ENCODE measurements around the gene MTX2. TPM values are rescaled to one million over a fixed set of nuclear protein-coding genes. Genes with fewer than 3 reads are reported as not detected.

MTX2 gene
- total RNA-seq, 1 experiment from 2014 or later, result 33.7 TPM

DNA sequence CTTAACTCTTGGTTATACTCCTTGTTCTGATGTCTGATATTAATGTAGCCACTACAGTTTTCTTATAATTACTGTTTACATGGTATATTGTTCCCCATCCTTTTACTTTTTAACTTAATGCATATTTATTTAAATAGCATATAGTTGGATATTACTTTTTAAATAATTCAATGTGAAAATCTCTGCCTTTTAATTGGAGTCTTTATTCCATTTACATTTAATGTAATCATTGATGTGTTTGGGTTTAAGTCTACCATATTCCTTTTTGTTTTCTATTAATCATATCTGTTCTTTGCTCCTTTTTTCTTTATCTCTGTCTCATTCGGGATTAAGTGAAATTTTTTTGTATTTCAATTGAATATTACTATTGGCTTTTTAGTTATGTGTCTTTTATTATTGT lies 109.1 kb downstream of the MTX2 start:
- Histone ChIP-seq H3K4me1 (no peaks in the 10 kb centered on the region), H3K36me3 (ENCODE audit: control insufficient read depth, insufficient read depth, low read length) (no peaks in the 10 kb centered on the region), H3K27me3 (replicated peaks; ENCODE audit: control insufficient read depth, insufficient read depth, low read length) (no peaks in the 10 kb centered on the region), H3K4me3 (ENCODE audit: low read depth, low read length) (no peak overlapping the region), H3K9me3 (peaks cover 9% of the 10 kb centered on the region)
- Mint-ChIP-seq H3K36me3 (ENCODE audit: insufficient read depth, unreplicated experiment) (no peaks in the 10 kb centered on the region), H3K9me3 (ENCODE audit: unreplicated experiment) (peaks cover 24% of the 10 kb centered on the region), H3K27me3 (ENCODE audit: insufficient read depth, unreplicated experiment) (peaks cover 6% of the 10 kb centered on the region), H3K4me1 (ENCODE audit: low read depth, unreplicated experiment) (no peaks in the 10 kb centered on the region), H3K4me3 (ENCODE audit: unreplicated experiment) (no peak overlapping the region), H3K27ac (ENCODE audit: unreplicated experiment) (no peak overlapping the region)
- POLR2A ChIA-PET, result no interaction called here
- DNase-seq, result no peak
- CTCF ChIA-PET, result interaction anchor here (0.6 kb wide), 1 partner anchor 260 kb away, joined by 3 read pairs; no protein-coding TSS in a partner anchor
- no TSS peak for BruUV-seq (replicated peaks)
- intact Hi-C loops (cut with micrococcal nuclease; ENCODE audit: unreplicated experiment), result no loop called here
- TF ChIP-seq, protein P1, sequence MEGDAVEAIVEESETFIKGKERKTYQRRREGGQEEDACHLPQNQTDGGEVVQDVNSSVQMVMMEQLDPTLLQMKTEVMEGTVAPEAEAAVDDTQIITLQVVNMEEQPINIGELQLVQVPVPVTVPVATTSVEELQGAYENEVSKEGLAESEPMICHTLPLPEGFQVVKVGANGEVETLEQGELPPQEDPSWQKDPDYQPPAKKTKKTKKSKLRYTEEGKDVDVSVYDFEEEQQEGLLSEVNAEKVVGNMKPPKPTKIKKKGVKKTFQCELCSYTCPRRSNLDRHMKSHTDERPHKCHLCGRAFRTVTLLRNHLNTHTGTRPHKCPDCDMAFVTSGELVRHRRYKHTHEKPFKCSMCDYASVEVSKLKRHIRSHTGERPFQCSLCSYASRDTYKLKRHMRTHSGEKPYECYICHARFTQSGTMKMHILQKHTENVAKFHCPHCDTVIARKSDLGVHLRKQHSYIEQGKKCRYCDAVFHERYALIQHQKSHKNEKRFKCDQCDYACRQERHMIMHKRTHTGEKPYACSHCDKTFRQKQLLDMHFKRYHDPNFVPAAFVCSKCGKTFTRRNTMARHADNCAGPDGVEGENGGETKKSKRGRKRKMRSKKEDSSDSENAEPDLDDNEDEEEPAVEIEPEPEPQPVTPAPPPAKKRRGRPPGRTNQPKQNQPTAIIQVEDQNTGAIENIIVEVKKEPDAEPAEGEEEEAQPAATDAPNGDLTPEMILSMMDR (IDR thresholded peaks at IDR 0.05; ENCODE audit: insufficient read depth in 1 of 2, low read depth in 1 of 2, low read length in 1 of 2, severe bottlenecking in 1 of 2, unreplicated experiment in 1 of 2), result no peak

DNA sequence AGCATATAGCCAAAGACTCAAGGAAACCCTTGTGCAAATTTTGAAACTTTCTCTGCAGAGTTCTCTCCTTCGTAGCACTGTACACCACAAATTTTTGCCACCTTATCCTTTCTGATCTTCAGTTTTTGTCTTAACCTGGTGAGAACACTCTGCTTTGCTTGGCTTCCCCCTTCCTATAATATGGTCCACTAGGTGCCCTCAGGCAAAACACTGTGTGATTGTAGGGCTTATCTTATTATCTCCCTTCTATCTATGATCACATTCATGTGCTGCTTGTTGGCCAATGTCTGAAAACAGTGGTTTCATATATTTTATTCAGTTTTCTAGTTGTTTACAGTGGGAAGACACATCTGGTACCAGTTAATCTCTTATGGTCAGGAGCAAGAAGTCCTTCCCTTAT lies 111.1 kb downstream of the MTX2 start:
- H3K36me3 Mint-ChIP-seq (ENCODE audit: insufficient read depth, unreplicated experiment), result no peaks in the 10 kb centered on the region
- ChIA-PET CTCF (no interaction called here), POLR2A (no interaction called here)
- H3K4me3 Mint-ChIP-seq (ENCODE audit: unreplicated experiment), result no peak overlapping the region
- BruUV-seq (replicated peaks), result no TSS peak
- H3K9me3 Mint-ChIP-seq (ENCODE audit: unreplicated experiment), result peaks cover 24% of the 10 kb centered on the region
- TF ChIP-seq, protein P1 (IDR thresholded peaks at IDR 0.05; ENCODE audit: insufficient read depth in 1 of 2, low read depth in 1 of 2, low read length in 1 of 2, severe bottlenecking in 1 of 2, unreplicated experiment in 1 of 2), result no peak
- no peak for DNase-seq
- H3K27me3 ChIP-seq (replicated peaks; ENCODE audit: control insufficient read depth, insufficient read depth, low read length), result no peaks in the 10 kb centered on the region
- no peak overlapping the region for H3K27ac Mint-ChIP-seq (ENCODE audit: unreplicated experiment)
- peaks cover 9% of the 10 kb centered on the region for H3K9me3 ChIP-seq
- H3K36me3 ChIP-seq (ENCODE audit: control insufficient read depth, insufficient read depth, low read length), result no peaks in the 10 kb centered on the region
- H3K4me1 Mint-ChIP-seq (ENCODE audit: low read depth, unreplicated experiment), result no peaks in the 10 kb centered on the region
- intact Hi-C loops (cut with micrococcal nuclease; ENCODE audit: unreplicated experiment), result loop anchor here (10.0 kb wide), 1 partner anchor 256 kb away; the partner anchor contains the start of genes HOXD8 and HOXD9
- peaks cover 5% of the 10 kb centered on the region for H3K27me3 Mint-ChIP-seq (ENCODE audit: insufficient read depth, unreplicated experiment)
- H3K4me1 ChIP-seq, result no peaks in the 10 kb centered on the region
- no peak overlapping the region for H3K4me3 ChIP-seq (ENCODE audit: low read depth, low read length)

DNA sequence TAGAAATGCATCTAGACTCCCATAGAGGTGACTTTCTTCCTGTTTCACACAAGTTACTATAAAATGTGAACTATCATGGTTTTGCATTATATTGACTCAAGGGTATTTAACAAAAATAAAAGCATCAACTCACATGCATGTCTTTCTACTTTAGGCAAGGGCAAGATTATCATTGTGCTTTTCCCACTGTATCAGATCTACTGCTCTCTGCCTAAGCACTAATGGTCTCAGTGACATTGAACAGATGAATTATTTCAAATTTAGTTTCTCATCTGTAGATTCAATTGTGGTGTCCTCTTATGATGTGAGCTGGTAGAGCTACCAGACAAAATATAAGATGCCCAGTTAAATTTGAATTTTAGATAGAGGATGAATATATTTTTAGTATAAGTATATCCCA lies 113.9 kb downstream of the MTX2 start:
- peaks cover 21% of the 10 kb centered on the region for H3K27me3 Mint-ChIP-seq (ENCODE audit: insufficient read depth, unreplicated experiment)
- H3K4me3 ChIP-seq (ENCODE audit: low read depth, low read length), result no peak overlapping the region
- no peak overlapping the region for H3K4me3 Mint-ChIP-seq (ENCODE audit: unreplicated experiment)
- H3K4me1 ChIP-seq, result no peaks in the 10 kb centered on the region
- BruUV-seq (replicated peaks), result no TSS peak
- POLR2A ChIA-PET, result no interaction called here
- H3K36me3 Mint-ChIP-seq (ENCODE audit: insufficient read depth, unreplicated experiment), result no peaks in the 10 kb centered on the region
- DNase-seq, result no peak
- H3K36me3 ChIP-seq (ENCODE audit: control insufficient read depth, insufficient read depth, low read length), result no peaks in the 10 kb centered on the region
- intact Hi-C loops (cut with micrococcal nuclease; ENCODE audit: unreplicated experiment), result loop anchor here (10.0 kb wide), 1 partner anchor 258 kb away; the partner anchor contains the start of genes HOXD8 and HOXD9
- no peak overlapping the region for H3K27ac Mint-ChIP-seq (ENCODE audit: unreplicated experiment)
- no peaks in the 10 kb centered on the region for H3K4me1 Mint-ChIP-seq (ENCODE audit: low read depth, unreplicated experiment)
- TF ChIP-seq, protein P1 (IDR thresholded peaks at IDR 0.05; ENCODE audit: insufficient read depth in 1 of 2, low read depth in 1 of 2, low read length in 1 of 2, severe bottlenecking in 1 of 2, unreplicated experiment in 1 of 2), result no peak
- H3K27me3 ChIP-seq (replicated peaks; ENCODE audit: control insufficient read depth, insufficient read depth, low read length), result no peaks in the 10 kb centered on the region
- H3K9me3 Mint-ChIP-seq (ENCODE audit: unreplicated experiment), result peaks cover 23% of the 10 kb centered on the region
- peaks cover 9% of the 10 kb centered on the region for H3K9me3 ChIP-seq
- CTCF ChIA-PET, result no interaction called here

Data from Caco-2 (cell line).